SH-SY5Y (cell line): ENCODE results near the gene PRKAB1.

Experiments
- GATA2 ChIP-seq: IDR thresholded peaks from 2 replicates; pipeline ENCODE4 v1.6.1; 2011; ENCODE audit warnings: mild to moderate bottlenecking, low read depth, low read length
- GATA3 ChIP-seq: IDR thresholded peaks from 2 replicates; pipeline ENCODE4 v1.6.1; 2011; ENCODE audit warnings: low read depth, mild to moderate bottlenecking, low read length, moderate library complexity

- TF ChIP-seq GATA2: no peak
- no peak for TF ChIP-seq GATA3
Observed at GRCh38 chr12:119683816-119684215, 15.9 kb downstream of the PRKAB1 start.
